Activated CD8-positive, alpha-beta memory T cell treated with anti-CD3 and anti-CD28 coated beads, Interleukin-2, amount 10 ng/mL, durations not matched to agents 7 days and 5 days (primary cell): ENCODE results near the gene PTCH1. TPM values are rescaled to one million over a fixed set of nuclear protein-coding genes. Genes with fewer than 3 reads are reported as not detected.

Source experiments
- ATAC-seq: fragments of 150-1000 bp; cut with Tn5 transposase; one replicate; pipeline ENCODE4 v1.10.0; 2021; ENCODE audit warnings: moderate library complexity
- CTCF ChIA-PET: fragments of 350-600 bp; sonication (Branson Sonifier 250); formaldehyde crosslinking; loops from one replicate; lab custom pipeline; 2021; ENCODE audit warnings: antibody characterized with exemption; lab: Charles Lee
- DNase-seq: peaks from one replicate; pipeline ENCODE4 v3.0.0-alpha.2; 2020
- H3K27ac Mint-ChIP-seq: one replicate; pipeline ENCODE4 v1.8.0; 2021; ENCODE audit warnings: mild to moderate bottlenecking, mixed read lengths
- H3K27me3 Mint-ChIP-seq: one replicate; pipeline ENCODE4 v1.8.0; 2021; ENCODE audit warnings: mixed read lengths
- H3K36me3 Mint-ChIP-seq: one replicate; pipeline ENCODE4 v1.8.0; 2021; ENCODE audit warnings: mild to moderate bottlenecking, mixed read lengths
- H3K4me1 Mint-ChIP-seq: one replicate; pipeline ENCODE4 v1.8.0; 2021; ENCODE audit warnings: mixed read lengths
- H3K4me3 Mint-ChIP-seq: one replicate; pipeline ENCODE4 v1.8.0; 2021; ENCODE audit warnings: mild to moderate bottlenecking, moderate library complexity, mixed read lengths
- H3K9me3 Mint-ChIP-seq: one replicate; pipeline ENCODE4 v1.8.0; 2022; ENCODE audit warnings: low read depth, mixed read lengths
- total RNA-seq, 2 experiments: library from RNA; stranded (reverse); gene quantifications; one replicate each; pipeline ENCODE4 v1.2.3, GENCODE V29; 2021

The PTCH1 gene
- total RNA-seq, 2 experiments from 2014 or later: 15.2 to 17.4 TPM

DNA sequence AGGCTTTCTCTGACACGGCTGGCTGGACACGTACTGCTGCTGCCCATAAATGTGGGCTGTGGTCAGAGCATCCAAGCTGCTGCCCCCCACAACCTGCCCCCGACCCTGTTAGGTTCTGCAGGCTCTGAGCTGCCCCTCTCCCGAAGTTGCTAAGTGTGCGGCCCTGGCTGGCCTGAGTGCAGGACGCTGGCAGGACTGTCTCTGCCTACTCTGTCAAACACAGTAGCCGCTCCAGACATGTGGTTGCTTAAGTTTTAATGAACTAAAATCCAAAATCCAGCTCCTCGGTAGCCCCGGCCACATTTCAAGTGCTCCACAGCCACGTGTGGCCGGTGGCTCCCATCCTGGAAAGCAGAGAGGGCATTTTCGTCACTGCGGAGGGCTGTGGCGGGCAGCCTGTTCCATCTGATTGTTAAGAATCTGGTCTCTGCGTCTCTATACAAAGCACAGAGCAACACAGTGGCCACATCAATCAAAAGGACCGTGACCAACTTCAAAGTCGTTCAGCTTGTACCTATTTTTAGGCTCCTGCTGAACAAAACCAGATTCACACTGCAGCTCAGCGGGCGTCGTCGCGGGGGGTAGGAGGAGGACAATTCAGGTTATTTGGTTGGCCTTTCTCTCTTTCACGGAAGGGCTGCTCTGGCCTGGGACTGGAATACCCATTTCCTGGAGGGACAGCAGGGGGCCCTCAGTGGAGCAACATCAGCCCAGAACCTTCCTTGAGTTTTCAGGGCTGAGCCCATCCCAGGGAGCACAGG lies 68.9 kb downstream of the PTCH1 start:
- no peak for ATAC-seq
- Mint-ChIP-seq H3K4me1 (peaks cover 2% of the 10 kb centered on the region), H3K9me3 (no peaks in the 10 kb centered on the region), H3K36me3 (peaks cover 3% of the 10 kb centered on the region), H3K27me3 (no peaks in the 10 kb centered on the region), H3K4me3 (no peak overlapping the region), H3K27ac (no peak overlapping the region)
- DNase-seq: no peak
- CTCF ChIA-PET: interaction anchor here (0.7 kb wide), 1 partner anchor 597 kb away, joined by 3 read pairs; no protein-coding TSS in a partner anchor

DNA sequence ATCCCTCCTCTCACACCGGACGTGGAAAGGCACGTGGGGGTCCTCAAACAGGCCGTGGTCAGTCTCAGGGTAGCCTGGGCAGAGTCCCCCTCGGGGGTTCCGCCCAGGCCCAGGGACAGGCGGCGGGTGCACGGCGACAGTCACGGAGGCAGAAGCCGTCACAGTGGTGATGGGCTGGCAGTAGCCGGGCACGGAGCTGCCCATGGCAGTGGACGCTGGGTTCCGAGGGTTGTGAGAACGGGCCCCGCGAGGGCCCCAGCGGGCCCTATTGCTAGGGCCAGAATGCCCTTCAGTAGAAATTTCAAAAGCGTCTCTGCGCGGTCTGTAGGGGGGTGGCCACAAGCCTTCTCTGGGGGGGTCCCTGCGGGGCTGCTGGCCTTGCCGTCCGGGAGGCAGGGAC lies 69.8 kb downstream of the PTCH1 start:
- Mint-ChIP-seq H3K27me3 (no peaks in the 10 kb centered on the region), H3K36me3 (peaks cover 3% of the 10 kb centered on the region), H3K4me1 (peaks cover 2% of the 10 kb centered on the region), H3K27ac (no peak overlapping the region), H3K4me3 (no peak overlapping the region), H3K9me3 (no peaks in the 10 kb centered on the region)
- no peak for DNase-seq
- ATAC-seq: no peak
- CTCF ChIA-PET: no interaction called here

DNA sequence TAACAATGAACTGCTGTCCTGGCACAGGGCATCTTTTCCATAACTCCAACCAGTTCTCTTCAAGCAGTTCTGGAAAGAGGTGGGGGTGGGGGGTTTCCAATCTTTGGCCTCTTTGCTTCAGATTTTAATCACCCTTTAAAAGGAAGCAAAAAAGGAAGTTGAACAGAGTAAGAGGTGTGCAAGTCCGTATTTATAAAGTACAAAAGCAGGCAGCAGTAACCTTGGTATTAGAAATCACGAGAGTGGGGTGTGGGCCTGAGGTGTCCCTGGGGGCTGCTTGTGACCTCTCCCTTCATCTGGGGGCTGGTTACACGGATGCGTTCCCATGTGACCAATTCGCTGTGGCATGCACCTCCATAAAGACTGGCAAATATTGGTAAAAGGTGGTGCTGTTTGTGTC lies 70.5 kb downstream of the PTCH1 start:
- H3K27me3 Mint-ChIP-seq: no peaks in the 10 kb centered on the region
- peaks cover 3% of the 10 kb centered on the region for H3K36me3 Mint-ChIP-seq
- no peak overlapping the region for H3K27ac Mint-ChIP-seq
- ATAC-seq (no peak), DNase-seq (no peak)
- H3K4me1 Mint-ChIP-seq: peaks cover 2% of the 10 kb centered on the region
- CTCF ChIA-PET: no interaction called here
- no peaks in the 10 kb centered on the region for H3K9me3 Mint-ChIP-seq
- H3K4me3 Mint-ChIP-seq: no peak overlapping the region

DNA sequence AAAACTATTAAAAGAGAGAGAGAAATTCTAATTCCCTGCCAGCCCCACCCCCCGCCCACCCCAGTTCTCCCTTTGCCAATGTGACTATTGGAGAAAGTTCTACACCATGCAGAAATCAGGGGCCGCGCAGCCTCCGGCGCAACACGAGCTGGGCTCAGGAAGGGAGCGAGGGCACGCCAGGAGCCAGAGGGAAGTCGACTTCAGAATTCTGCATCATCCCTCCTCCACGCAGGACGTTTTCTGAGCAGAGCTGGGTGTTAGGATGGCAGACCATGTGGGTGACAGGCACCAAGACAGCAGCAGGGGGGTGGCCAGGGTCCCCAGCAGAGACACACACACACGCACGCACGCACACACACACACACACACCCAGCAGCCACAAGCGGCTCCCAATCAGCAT lies 72.6 kb downstream of the PTCH1 start:
- ATAC-seq (no peak), DNase-seq (no peak)
- Mint-ChIP-seq H3K9me3 (no peaks in the 10 kb centered on the region), H3K4me3 (no peak overlapping the region), H3K27me3 (peaks cover 2% of the 10 kb centered on the region), H3K27ac (no peak overlapping the region), H3K4me1 (peaks cover 2% of the 10 kb centered on the region), H3K36me3 (peaks cover 3% of the 10 kb centered on the region)
- CTCF ChIA-PET: no interaction called here

DNA sequence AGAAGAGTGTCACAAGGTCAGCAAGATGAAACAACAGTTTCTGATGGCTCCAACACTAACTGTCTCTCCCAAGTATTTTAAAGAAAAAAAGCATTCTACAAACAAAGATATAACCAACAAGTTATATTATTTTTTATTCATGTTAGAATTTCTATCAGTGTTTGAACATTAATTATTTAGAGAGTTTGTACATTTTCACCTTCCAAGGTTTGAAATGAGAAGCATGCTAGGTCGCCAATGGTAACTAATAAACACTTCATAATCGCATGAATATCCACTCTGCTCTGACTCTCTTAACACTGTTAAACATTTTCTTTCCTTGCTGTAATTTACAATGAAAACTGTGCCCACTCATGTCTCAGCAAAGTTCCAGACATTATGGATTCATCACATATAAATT lies 73.5 kb downstream of the PTCH1 start:
- H3K27me3 Mint-ChIP-seq: peaks cover 2% of the 10 kb centered on the region
- DNase-seq (no peak), ATAC-seq (no peak)
- no peak overlapping the region for H3K4me3 Mint-ChIP-seq
- H3K36me3 Mint-ChIP-seq: peaks cover 3% of the 10 kb centered on the region
- peaks cover 2% of the 10 kb centered on the region for H3K4me1 Mint-ChIP-seq
- CTCF ChIA-PET: no interaction called here
- no peaks in the 10 kb centered on the region for H3K9me3 Mint-ChIP-seq
- H3K27ac Mint-ChIP-seq: no peak overlapping the region

DNA sequence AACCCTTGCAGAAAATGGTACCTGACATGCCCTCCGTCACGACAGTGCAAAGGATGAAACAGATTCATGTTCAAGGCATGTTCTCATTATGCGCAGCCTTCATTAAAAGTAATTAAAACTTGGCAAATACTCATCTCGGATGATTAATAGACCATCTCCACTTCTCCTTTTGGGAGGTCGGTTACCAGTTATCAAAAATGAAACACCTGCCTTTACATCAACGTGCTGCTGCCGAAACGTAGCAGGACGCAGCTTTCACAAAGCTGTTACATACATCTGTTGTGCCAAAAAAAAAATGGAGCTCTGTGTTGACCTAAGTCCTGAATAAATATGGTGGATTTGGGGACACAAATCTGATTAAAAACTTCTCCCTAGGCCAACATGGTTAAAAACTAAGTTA lies 75.7 kb downstream of the PTCH1 start:
- Mint-ChIP-seq H3K36me3 (no peaks in the 10 kb centered on the region), H3K27ac (no peak overlapping the region), H3K4me3 (no peak overlapping the region), H3K27me3 (peaks cover 2% of the 10 kb centered on the region), H3K4me1 (peaks cover 1% of the 10 kb centered on the region), H3K9me3 (no peaks in the 10 kb centered on the region)
- no peak for ATAC-seq
- CTCF ChIA-PET: no interaction called here
- no peak for DNase-seq

DNA sequence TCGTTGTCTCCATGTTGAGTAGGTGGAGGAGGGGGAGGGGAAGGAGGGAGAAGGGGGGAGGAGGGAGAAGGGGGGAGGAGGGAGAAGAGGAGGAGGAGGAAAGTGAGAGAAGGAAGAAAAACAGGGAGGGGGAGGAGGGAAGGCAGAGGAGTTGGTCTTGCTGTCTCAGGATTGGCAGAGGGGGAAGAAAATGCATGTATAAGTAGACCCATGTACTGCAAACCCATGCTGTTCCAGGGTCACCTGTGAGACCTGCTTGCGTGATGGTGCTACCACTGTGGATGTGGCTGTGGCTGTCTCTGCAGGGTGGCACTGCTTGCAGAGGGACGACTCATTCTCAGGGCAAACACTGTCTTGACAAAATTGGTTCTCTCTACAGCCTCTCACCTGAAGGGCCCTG lies 76.3 kb downstream of the PTCH1 start:
- Mint-ChIP-seq H3K9me3 (no peaks in the 10 kb centered on the region), H3K4me1 (peaks cover 2% of the 10 kb centered on the region), H3K27ac (no peak overlapping the region), H3K36me3 (no peaks in the 10 kb centered on the region), H3K4me3 (no peak overlapping the region), H3K27me3 (peaks cover 2% of the 10 kb centered on the region)
- CTCF ChIA-PET: no interaction called here
- ATAC-seq: no peak
- DNase-seq: no peak

DNA sequence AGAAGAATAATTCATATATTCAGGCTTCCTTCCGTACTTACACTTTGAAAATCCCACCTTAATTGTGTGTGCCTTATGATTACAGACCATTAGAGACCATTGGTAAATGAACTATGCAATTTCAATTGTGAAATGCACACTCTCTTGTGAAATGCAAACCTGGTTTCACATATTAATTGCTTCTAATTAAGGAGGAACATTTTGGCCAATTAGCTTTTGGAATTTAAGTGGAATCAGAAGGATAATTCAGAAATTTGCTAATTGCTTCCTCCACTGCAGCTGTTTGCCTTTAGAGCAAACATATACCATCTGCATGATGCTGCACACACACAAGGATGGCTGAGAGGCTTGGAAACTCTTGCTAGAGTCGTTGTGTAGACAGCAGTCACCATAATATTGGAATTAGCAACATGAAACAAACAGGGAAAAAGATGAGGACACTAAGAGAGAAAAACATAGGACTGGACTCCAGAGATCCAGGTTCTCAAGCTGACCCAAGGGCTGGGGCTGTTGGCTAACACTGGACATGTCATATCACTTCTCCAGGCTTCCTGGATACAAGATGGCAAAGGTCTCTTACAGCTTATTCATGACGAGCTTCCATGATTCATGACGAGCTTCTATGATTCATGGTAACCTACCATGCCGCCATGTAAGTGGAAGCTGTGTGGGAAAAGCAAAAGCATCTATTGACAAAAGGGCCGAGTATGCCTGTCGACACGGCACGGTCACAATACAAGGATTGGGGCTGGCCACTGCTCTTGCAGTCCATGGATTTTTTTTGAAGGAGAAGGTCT lies 78.0 kb downstream of the PTCH1 start:
- ATAC-seq: no peak
- Mint-ChIP-seq H3K36me3 (no peaks in the 10 kb centered on the region), H3K27ac (no peak overlapping the region), H3K9me3 (no peaks in the 10 kb centered on the region), H3K4me1 (peaks cover 2% of the 10 kb centered on the region), H3K4me3 (no peak overlapping the region), H3K27me3 (peaks cover 2% of the 10 kb centered on the region)
- CTCF ChIA-PET: no interaction called here
- DNase-seq: no peak

DNA sequence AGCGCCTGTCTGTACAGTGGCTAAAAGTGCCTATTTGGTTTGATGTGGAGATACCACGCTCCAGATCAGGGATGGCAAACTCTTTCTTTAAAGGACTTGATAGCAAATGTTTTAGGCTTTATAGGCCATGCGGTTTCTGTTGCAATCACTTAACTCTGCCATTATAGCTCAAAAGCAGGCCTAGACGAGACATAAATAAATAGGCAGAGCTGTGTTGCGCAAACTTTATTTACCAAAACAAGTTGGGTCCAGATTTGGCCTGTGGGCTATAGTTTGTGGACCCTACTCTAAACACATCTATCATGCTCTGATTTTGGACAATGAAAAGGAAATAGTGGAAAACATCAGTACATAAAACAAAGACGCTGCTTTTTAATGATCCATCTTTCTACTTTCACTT lies 79.2 kb downstream of the PTCH1 start:
- Mint-ChIP-seq H3K27ac (no peak overlapping the region), H3K4me3 (no peak overlapping the region), H3K27me3 (peaks cover 2% of the 10 kb centered on the region), H3K36me3 (no peaks in the 10 kb centered on the region), H3K4me1 (peaks cover 2% of the 10 kb centered on the region), H3K9me3 (no peaks in the 10 kb centered on the region)
- CTCF ChIA-PET: no interaction called here
- DNase-seq (no peak), ATAC-seq (no peak)

DNA sequence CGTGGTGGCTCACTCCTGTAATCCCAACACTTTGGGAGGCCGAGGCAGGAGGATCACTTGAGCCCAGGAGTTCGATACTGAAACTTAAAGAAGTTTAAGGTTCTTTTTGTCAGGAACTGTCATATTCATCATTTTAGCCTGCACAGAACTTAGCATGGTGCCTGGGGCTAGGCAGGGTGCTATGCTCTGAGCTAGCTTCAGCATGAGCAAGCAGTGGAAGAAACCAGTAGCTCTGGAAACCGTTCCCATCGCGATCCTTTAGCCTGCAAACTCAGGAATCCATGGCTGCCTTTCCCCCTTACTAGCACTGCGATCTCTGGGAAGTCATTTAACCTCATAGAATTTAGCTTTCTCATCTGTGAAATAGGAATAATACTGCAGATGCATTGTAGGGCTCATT lies 80.4 kb downstream of the PTCH1 start:
- Mint-ChIP-seq H3K27ac (no peak overlapping the region), H3K27me3 (peaks cover 2% of the 10 kb centered on the region), H3K36me3 (no peaks in the 10 kb centered on the region), H3K4me1 (peaks cover 2% of the 10 kb centered on the region), H3K9me3 (no peaks in the 10 kb centered on the region), H3K4me3 (no peak overlapping the region)
- DNase-seq: no peak
- CTCF ChIA-PET: interaction anchor here (1.1 kb wide), 1 partner anchor 12 kb away, joined by 3 read pairs; no protein-coding TSS in a partner anchor
- ATAC-seq: no peak

DNA sequence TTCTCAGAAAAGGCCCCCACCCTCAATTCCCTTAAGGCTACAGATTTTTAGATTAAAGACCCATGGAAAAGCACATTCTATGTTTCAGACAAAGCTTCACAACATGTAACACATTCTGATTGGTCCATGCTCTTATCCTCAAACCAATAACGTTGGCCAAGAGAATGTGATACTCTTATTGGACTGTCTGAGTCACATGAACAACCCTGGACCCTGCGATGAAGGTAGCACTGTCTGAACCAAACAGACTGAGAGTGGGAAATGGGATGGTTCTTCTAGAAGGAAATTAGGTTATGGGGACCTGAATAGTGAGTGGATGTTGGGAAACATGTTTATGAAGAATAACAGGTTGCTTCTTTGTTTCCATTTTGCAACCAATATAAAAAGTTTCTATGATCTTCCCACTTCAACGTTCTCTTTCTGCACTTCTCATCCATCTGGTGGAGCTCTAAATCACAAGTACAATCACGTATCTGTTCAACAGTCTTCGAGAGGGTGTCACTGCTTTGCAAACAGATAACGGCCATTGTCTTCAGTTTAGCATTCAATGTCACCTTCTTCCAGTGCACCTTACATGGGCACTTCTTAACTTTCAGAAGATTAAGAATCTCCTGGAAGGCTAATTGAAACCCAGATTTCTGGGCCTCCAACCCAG lies 81.6 kb downstream of the PTCH1 start:
- CTCF ChIA-PET: no interaction called here
- DNase-seq: no peak
- peaks cover 3% of the 10 kb centered on the region for H3K9me3 Mint-ChIP-seq
- no peaks in the 10 kb centered on the region for H3K36me3 Mint-ChIP-seq
- H3K27me3 Mint-ChIP-seq: peaks cover 2% of the 10 kb centered on the region
- no peak for ATAC-seq
- H3K4me1 Mint-ChIP-seq: peaks cover 2% of the 10 kb centered on the region
- H3K4me3 Mint-ChIP-seq: no peak overlapping the region
- no peak overlapping the region for H3K27ac Mint-ChIP-seq

DNA sequence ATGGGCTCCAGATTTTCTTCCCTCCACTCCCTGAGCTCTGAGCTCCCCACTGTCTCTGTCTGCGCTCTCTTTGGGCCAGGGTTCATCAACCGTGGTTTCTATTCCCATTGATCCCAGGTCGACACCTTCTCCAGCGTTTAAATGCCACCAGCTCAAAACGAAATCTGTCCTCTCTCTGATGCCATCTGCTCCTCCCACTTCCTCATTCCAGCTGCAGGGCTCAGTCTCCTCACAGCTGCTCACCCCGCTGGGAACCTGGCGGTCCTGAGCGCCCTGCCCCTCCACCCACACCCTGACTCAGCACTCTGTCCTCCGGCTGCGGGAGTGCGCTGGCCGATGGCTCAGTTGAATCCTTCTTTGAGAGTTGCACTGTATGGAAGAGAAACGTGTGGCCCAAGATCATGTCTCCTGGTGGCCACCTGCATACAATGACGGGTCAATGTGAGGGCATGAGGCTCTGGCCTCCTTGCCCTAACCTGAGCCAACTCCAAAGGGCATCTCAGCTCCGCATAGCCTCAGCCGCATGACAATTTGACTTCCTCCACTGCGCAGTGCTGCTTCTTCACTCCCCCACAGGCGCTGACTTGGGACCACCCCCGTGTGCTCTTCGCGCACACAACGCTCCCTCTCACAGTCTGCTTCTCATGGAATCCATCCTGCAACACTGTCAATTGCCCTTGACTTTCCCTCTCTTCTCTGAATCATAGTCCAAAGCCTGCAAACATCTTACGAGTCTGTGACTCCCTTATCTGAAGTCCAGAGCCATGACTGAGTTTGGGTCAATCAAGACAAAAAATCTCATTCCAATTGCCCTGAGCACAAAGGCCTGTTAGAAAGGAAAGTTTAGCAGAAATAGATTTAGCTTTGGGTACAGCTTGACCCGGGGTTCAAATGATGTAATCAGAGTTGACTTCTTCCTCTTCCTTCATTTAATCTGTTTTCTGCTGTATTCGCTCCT lies 82.4 kb downstream of the PTCH1 start:
- Mint-ChIP-seq H3K4me3 (no peak overlapping the region), H3K27me3 (peaks cover 2% of the 10 kb centered on the region), H3K9me3 (peaks cover 3% of the 10 kb centered on the region), H3K4me1 (peaks cover 2% of the 10 kb centered on the region), H3K27ac (no peak overlapping the region), H3K36me3 (no peaks in the 10 kb centered on the region)
- DNase-seq (no peak), ATAC-seq (no peak)
- CTCF ChIA-PET: no interaction called here
